Measurements from ENCODE around the gene ZNF302. TPM values are rescaled to one million over a fixed set of nuclear protein-coding genes. Genes with fewer than 3 reads are reported as not detected.

ZNF302 gene
- total RNA-seq, 4 donors from 2014 or later = 14.9 to 43.2 (median 28.2) TPM

DNA sequence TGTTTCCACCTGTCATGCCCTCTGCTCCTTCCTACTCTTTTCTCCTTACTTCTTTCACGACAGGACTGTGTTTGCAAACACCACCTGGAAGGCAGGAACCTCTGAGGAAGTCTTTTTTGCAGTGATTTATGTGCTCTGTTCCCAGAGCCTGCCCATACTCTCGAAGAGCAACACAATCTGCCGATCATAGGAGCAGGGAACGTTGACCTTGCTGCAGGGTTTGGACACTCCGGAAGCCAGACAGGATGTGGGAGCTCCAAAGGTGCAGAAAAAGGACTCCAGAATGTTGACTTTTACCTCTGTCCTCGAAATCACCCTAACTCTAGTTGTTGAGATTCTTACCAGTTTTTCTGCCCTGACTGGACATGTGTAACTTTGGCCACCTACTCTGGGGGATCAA is 47.9 kb downstream of the ZNF302 start:
- no peaks in the 10 kb centered on the region for H3K36me3 ChIP-seq
- H3K27me3 ChIP-seq = peaks cover 0 to 2% (median 0%) of the 10 kb centered on the region in 3 donors
- TF ChIP-seq CTCF (IDR thresholded peaks at IDR 0.05 in 4 of 5, conservative IDR thresholded peaks at IDR 0.05 in 1 of 5) (no peak), POLR2A (IDR thresholded peaks at IDR 0.05) (no peak)
- DNase-seq = no peak
- ATAC-seq = no peak
- H3K27ac ChIP-seq = no peak overlapping the region
- H3K4me1 ChIP-seq = no peaks in the 10 kb centered on the region
- intact Hi-C loops (cut with DNase I; ENCODE audit: low total_unique reads) = no loop called here
- no peak overlapping the region for H3K4me3 ChIP-seq
- H3K9me3 ChIP-seq = no peaks in the 10 kb centered on the region
- in situ Hi-C loops (cut with MboI; ENCODE audit: low sequenced_read_pairs in 4 of 4) = no loop called here

- H3K4me3 ChIP-seq = no peak overlapping the region
- in situ Hi-C loops (cut with MboI; ENCODE audit: low sequenced_read_pairs in 4 of 4) = loop anchor here in 1 of 4 donors (10.0 kb wide), 1 partner anchor 56 kb away; the partner anchor contains the start of genes SCGB2B2 and ZNF302
- ATAC-seq = no peak
- no peaks in the 10 kb centered on the region for H3K9me3 ChIP-seq
- peaks cover 0 to 8% of the 10 kb centered on the region in 2 donors for H3K36me3 ChIP-seq
- intact Hi-C loops (cut with DNase I; ENCODE audit: low total_unique reads) = no loop called here
- no peak for DNase-seq
- TF ChIP-seq POLR2A (IDR thresholded peaks at IDR 0.05) (no peak), CTCF (IDR thresholded peaks at IDR 0.05 in 4 of 5, conservative IDR thresholded peaks at IDR 0.05 in 1 of 5) (no peak)
- peaks cover 0 to 2% (median 0%) of the 10 kb centered on the region in 3 donors for H3K27me3 ChIP-seq
- no peak overlapping the region for H3K27ac ChIP-seq
- H3K4me1 ChIP-seq = peaks cover 22 to 25% of the 10 kb centered on the region in 2 donors
Measured at GRCh38 chr19:34731019-34731829, 53.7 kb downstream of the ZNF302 start.

GRCh38 chr19:34731964-34732363 is 54.5 kb downstream of the ZNF302 start:
- H3K27me3 ChIP-seq = no peaks in the 10 kb centered on the region
- H3K36me3 ChIP-seq = peaks cover 0 to 16% of the 10 kb centered on the region in 2 donors
- no peak overlapping the region for H3K4me3 ChIP-seq
- TF ChIP-seq POLR2A (IDR thresholded peaks at IDR 0.05) (no peak), CTCF (IDR thresholded peaks at IDR 0.05 in 4 of 5, conservative IDR thresholded peaks at IDR 0.05 in 1 of 5) (no peak)
- DNase-seq (no peak), ATAC-seq (no peak)
- H3K4me1 ChIP-seq = peaks cover 29 to 32% of the 10 kb centered on the region in 2 donors
- intact Hi-C loops (cut with DNase I; ENCODE audit: low total_unique reads) (no loop called here), in situ Hi-C loops (cut with MboI; ENCODE audit: low sequenced_read_pairs in 4 of 4) (loop anchor here in 1 of 4 donors (10.0 kb wide), 1 partner anchor 57 kb away; the partner anchor contains the start of genes SCGB2B2 and ZNF302)
- no peaks in the 10 kb centered on the region for H3K9me3 ChIP-seq
- H3K27ac ChIP-seq = peak overlapping the region in 1 of 4 donors; percentile 97

DNA sequence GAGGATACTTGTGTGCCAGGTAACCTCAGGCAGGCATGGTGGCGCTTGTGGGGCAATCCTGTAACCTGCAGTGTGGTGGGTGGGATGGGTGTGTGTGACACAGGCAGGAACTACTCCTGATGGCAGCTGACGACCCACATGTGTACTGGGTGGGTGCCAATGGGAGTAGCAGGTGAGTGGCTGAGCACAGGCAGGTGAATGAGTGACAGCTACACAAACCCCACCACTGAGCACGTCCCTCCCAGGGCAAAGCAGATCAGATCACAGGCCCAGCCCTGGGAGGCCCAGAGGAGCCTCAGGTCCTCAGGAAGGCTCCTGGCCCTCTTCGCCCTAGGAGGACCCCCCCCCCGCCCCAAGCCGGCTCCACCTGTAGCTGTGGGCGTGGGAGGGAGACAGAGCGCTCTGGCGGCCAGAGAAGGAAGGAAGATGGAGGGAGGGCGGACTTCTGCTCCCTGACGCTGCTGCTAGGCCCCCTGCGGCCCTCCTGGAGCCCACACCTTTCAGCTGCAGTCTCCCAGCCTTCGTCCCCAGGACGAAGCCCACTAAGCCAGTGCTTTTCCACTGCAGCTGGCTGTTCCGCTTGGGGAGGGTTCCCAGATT is 55.2 kb downstream of the ZNF302 start:
- peaks cover 30 to 34% of the 10 kb centered on the region in 2 donors for H3K4me1 ChIP-seq
- peak overlapping the region; percentile 77 to 98 (median 86) for H3K4me3 ChIP-seq
- ATAC-seq (no peak), DNase-seq (no peak)
- H3K9me3 ChIP-seq = no peaks in the 10 kb centered on the region
- H3K36me3 ChIP-seq = peaks cover 0 to 23% of the 10 kb centered on the region in 2 donors
- intact Hi-C loops (cut with DNase I; ENCODE audit: low total_unique reads) = no loop called here
- TF ChIP-seq CTCF (IDR thresholded peaks at IDR 0.05 in 4 of 5, conservative IDR thresholded peaks at IDR 0.05 in 1 of 5) = no peak
- TF ChIP-seq POLR2A (IDR thresholded peaks at IDR 0.05) = no peak
- H3K27me3 ChIP-seq = no peaks in the 10 kb centered on the region
- peak overlapping the region; percentile 96 to 100 (median 98) for H3K27ac ChIP-seq
- in situ Hi-C loops (cut with MboI; ENCODE audit: low sequenced_read_pairs in 4 of 4) = loop anchor here in 1 of 4 donors (10.0 kb wide), 1 partner anchor 58 kb away; the partner anchor contains the start of genes SCGB2B2 and ZNF302
